ENCODE data around the gene PDZRN4.

Gene PDZRN4

GRCh38 chr12:41193311-41193710 lies 5.2 kb downstream of the PDZRN4 start:
- no peak for TF ChIP-seq CTCF (IDR thresholded peaks at IDR 0.05; ENCODE audit: borderline replicate concordance, insufficient read depth, low read depth, low read length)
- H3K4me3 ChIP-seq (ENCODE audit: low read depth, low read length): no peak overlapping the region

GRCh38 chr12:41202051-41202450 lies 13.9 kb downstream of the PDZRN4 start:
- no peak overlapping the region for H3K4me3 ChIP-seq (ENCODE audit: low read depth, low read length)
- no peak for TF ChIP-seq CTCF (IDR thresholded peaks at IDR 0.05; ENCODE audit: borderline replicate concordance, insufficient read depth, low read depth, low read length)

- H3K4me3 ChIP-seq (ENCODE audit: low read depth, low read length): no peak overlapping the region
- no peak for TF ChIP-seq CTCF (IDR thresholded peaks at IDR 0.05; ENCODE audit: borderline replicate concordance, insufficient read depth, low read depth, low read length)
Measured at GRCh38 chr12:41205070-41205709, 17.1 kb downstream of the PDZRN4 start.

GRCh38 chr12:41206298-41206697 lies 18.2 kb downstream of the PDZRN4 start:
- TF ChIP-seq CTCF (IDR thresholded peaks at IDR 0.05; ENCODE audit: borderline replicate concordance, insufficient read depth, low read depth, low read length): no peak

GRCh38 chr12:41211448-41211847 lies 23.3 kb downstream of the PDZRN4 start:
- no peak for TF ChIP-seq CTCF (IDR thresholded peaks at IDR 0.05; ENCODE audit: borderline replicate concordance, insufficient read depth, low read depth, low read length)
- no peak overlapping the region for H3K4me3 ChIP-seq (ENCODE audit: low read depth, low read length)

More at GRCh38 chr12:41206298-41206697, 18.2 kb downstream of the PDZRN4 start:
- no peak overlapping the region for H3K4me3 ChIP-seq (ENCODE audit: low read depth, low read length)

- no peak overlapping the region for H3K4me3 ChIP-seq (ENCODE audit: low read depth, low read length)
- no peak for TF ChIP-seq CTCF (IDR thresholded peaks at IDR 0.05; ENCODE audit: borderline replicate concordance, insufficient read depth, low read depth, low read length)
Measured at GRCh38 chr12:41212625-41213024, 24.5 kb downstream of the PDZRN4 start.

GRCh38 chr12:41213107-41213506 lies 25.0 kb downstream of the PDZRN4 start:
- no peak for TF ChIP-seq CTCF (IDR thresholded peaks at IDR 0.05; ENCODE audit: borderline replicate concordance, insufficient read depth, low read depth, low read length)
- H3K4me3 ChIP-seq (ENCODE audit: low read depth, low read length): no peak overlapping the region

All from GM12875 (cell line).